Left kidney (tissue), 8 donors: ENCODE measurements around the gene SMAD3. TPM values are rescaled to one million over a fixed set of nuclear protein-coding genes. Genes with fewer than 3 reads are reported as not detected.
"Not testable (repeated sequence)": the region's sequence is repeated elsewhere in the genome, so short reads cannot be mapped to it uniquely, and the experiment has no call there.

ENCODE experiments used
- DNase-seq: peaks from one replicate; pipeline ENCODE4 v3.0.0-alpha.2; 2013
- long read RNA-seq, 8 donors: transcript quantifications; one replicate each; lab custom pipeline, GENCODE V29; 2026
- polyA plus RNA-seq: library from polyadenylated mRNA; unstranded; fragments of 120-200 nt; gene quantifications from one replicate; pipeline ENCODE4 v1.2.1, GENCODE V29; 2013; ENCODE audit not compliant: insufficient read length

SMAD3 gene
- polyA plus RNA-seq: 50.8 TPM
- long read RNA-seq, donor 1, full-length matches to known transcripts: 10 of 29 reads
- long read RNA-seq, donor 1, partial matches to known transcripts: 19 of 29 reads
- long read RNA-seq, donor 1, other reads (novel, unspliced or antisense): 0 of 29 reads
- long read RNA-seq, donor 2, full-length matches to known transcripts: 7 of 19 reads
- long read RNA-seq, donor 2, partial matches to known transcripts: 12 of 19 reads
- long read RNA-seq, donor 2, other reads (novel, unspliced or antisense): 0 of 19 reads
- long read RNA-seq, donor 3, full-length matches to known transcripts: 14 of 19 reads
- long read RNA-seq, donor 3, partial matches to known transcripts: 5 of 19 reads
- long read RNA-seq, donor 3, other reads (novel, unspliced or antisense): 0 of 19 reads
- long read RNA-seq, donor 4, partial matches to known transcripts: 8 of 8 reads
- long read RNA-seq, donor 4, other reads (novel, unspliced or antisense): 0 of 8 reads
- long read RNA-seq, donor 5, full-length matches to known transcripts: 1 of 18 reads
- long read RNA-seq, donor 5, partial matches to known transcripts: 17 of 18 reads
- long read RNA-seq, donor 5, other reads (novel, unspliced or antisense): 0 of 18 reads
- long read RNA-seq, donor 6, full-length matches to known transcripts: 4 of 9 reads
- long read RNA-seq, donor 6, partial matches to known transcripts: 5 of 9 reads
- long read RNA-seq, donor 6, other reads (novel, unspliced or antisense): 0 of 9 reads
- long read RNA-seq, donor 7, full-length matches to known transcripts: 9 of 41 reads
- long read RNA-seq, donor 7, partial matches to known transcripts: 32 of 41 reads
- long read RNA-seq, donor 7, other reads (novel, unspliced or antisense): 0 of 41 reads
- long read RNA-seq, donor 8, full-length matches to known transcripts: 3 of 3 reads
- long read RNA-seq, donor 8, partial matches to known transcripts: 0 of 3 reads
- long read RNA-seq, donor 8, other reads (novel, unspliced or antisense): 0 of 3 reads

DNA sequence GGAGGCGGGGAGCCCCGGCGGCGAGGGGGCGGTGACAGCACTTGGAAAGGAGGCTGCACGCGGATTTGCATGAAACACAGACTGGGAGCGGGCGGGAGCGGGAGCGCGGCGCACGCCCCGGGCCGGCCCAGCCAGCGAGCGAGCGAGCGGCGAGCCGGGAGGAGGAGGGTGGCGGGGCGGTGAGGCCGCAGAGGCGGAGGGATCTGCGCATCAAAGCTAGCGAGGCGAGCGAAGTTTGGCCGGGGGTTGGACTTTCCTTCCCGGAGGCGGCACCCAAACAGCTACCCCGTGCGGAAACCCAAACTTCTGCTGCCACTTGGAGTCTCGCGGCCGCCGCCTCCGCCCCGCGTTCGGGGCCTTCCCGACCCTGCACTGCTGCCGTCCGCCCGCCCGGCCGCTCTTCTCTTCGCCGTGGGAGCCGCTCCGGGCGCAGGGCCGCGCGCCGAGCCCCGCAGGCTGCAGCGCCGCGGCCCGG lies at the start of gene SMAD3:
SMAD3 (plus strand) TSS at position 72 of the 475 bp plus-strand sequence. CDS start 553 bp downstream, outside the sequence.
- DNase-seq: peak; percentile 89

DNA sequence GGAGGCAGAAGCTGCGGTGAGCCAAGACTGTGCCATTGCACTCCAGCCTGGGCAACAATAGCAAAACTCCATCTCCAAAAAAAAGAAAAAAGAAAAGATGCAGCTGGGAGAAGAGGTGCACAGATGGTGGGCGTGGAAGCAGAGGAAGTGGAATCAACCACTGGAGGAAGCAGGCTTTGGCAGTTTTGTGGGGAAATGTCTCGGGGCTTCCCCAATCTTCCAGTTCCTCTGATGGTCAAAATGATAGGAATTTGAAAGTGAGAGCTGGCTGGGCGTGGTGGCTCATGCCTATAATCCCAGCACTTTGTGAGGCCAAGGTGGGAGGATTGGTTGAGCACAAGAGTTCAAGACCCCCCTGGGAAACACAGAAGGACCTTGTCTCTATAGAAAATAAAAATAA lies 48.1 kb upstream of the SMAD3 start:
- no peak for DNase-seq

DNA sequence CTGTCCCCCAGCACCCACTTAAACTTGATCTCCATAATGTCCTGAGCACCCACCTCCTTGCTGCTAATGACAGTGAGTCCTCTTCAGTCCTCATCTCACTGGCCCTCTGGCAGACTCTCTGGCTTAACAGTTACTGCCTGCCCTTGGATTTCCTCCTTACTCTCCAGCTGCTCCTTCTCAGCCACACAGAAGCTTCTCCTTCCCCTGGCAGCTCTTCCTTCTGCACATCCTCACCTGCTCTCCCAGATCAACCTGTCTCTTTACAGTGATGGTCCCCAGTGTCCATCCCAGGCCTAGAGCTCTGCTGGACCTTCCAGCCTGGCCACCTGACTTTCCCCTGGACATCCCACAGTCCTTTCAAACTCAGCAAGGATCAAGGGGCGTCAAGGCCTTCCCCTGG lies 47.4 kb upstream of the SMAD3 start:
- DNase-seq: no peak

DNA sequence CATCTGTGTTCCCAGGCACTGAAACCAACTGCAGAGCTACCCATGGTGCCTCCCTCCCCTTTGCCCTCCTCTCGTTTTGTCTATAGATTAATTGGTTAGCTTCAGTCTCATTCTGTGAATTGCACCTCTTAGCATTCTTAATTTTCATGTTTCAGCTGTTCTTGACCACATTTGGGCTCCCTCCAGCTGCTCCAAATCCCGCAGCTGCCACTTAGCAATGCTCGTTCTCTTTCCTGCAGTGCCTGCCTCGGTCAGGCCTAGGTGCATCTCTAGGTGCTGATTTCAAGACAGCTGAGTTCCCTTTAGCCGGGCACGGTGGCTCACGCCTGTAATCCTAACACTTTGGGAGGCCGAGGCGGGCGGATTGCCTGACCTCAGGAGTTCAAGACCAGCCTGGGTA lies 47.0 kb upstream of the SMAD3 start:
- DNase-seq: no peak

DNA sequence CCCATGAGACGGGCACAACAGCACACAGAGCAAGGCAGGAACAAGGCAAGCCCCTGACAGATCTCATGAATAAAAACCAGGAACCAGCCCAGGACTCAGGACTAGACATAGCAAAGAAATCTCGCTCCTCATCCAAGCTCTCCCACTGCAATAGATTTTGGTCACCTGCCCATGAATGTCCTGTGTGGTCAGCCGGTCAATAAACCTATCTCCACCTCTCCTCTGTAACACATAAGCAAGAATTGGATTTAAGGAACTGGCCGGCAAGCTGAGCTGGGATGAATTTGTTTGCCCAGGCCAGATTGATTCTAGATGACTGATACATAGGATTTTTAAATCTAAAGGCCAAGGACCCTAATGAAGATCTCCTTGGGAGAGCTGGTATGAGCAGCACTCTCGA lies 46.3 kb upstream of the SMAD3 start:
- no peak for DNase-seq

DNA sequence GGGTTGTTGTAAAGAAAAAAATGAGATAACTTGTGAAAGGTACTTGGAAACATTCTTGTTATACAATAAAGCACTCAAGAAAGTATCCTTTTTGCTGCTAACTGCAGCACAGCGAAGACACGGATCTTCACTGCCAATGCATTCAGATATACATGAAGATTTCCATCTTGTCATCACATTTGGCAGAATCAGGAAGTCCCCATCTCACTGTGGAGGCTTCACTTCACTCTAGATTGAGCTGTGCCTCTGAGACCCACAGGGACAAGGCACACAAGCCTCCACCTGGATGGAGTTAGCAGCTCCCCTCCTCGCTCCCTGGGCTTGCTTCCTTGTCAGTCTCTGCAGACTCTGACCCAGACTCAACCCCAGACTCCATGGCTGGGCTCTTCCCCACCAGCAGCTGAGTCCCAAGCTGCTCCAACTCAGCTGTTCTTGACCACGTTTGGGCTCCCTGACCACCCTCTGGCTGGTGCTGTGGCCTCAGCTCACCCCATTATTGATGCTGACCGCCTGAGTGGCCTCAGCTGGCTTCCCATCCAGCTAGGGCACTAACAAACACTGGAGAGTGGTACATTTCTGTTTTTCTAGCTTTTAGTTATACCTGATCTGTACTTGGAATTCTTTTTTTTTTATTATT lies 45.4 kb upstream of the SMAD3 start:
- DNase-seq: no peak

DNA sequence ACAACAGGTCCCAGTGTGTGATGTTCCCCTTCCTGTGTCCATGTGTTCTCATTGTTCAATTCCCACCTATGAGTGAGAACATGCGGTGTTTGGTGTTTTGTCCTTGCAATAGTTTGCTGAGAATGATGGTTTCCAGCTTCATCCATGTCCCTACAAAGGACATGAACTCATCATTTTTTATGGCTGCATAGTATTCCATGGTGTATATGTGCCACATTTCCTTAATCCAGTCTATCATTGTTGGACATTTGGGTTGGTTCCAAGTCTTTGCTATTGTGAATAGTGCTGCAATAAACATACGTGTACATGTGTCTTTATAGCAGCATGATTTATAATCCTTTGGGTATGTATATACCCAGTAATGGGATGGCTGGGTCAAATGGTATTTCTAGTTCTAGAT lies 44.7 kb upstream of the SMAD3 start:
- not testable (repeated sequence) for DNase-seq

DNA sequence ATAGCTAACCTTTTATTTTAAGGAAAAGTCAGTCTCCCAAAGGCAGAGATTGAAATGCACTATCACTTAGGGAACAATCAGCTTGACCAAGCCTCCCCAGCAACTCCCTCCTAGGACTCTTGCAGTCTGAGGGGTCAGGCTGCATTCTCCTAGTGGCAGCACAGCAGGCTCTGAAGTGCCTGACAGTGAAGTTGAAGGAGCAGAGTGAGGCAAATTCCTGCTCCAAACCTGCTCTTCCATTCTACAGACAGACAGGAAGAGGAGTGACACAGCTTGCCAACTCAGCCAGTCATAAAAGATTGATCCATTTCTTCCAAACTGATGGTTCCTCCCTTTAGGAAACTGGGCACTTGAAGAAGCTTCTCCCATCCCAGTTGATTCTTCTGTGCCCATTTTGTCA lies 43.9 kb upstream of the SMAD3 start:
- no peak for DNase-seq

DNA sequence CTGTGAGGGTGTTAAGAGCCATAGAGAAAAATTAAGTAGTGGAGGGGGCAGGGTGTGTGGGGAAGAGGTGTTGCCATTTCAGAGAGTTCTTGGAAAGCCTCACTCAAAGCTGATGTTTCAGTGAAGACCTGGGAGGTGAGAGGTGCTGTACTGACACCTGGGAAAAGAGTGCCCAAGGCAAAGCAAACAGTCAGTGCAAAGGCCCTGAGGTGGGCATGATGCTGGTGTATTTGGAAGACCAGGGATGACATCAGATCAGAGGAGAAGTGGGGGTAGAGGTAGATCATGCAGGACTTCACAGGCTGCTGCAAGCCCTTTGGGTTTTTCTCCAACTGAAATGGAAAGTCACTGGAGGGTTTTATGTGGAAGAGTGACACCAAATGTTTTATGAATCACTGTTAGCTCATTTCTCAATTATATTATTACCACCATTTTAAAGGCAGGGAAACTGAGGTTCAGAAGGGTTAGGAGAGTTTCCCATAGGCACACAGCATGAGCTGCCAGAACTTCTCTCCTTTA lies 42.8 kb upstream of the SMAD3 start:
- no peak for DNase-seq

DNA sequence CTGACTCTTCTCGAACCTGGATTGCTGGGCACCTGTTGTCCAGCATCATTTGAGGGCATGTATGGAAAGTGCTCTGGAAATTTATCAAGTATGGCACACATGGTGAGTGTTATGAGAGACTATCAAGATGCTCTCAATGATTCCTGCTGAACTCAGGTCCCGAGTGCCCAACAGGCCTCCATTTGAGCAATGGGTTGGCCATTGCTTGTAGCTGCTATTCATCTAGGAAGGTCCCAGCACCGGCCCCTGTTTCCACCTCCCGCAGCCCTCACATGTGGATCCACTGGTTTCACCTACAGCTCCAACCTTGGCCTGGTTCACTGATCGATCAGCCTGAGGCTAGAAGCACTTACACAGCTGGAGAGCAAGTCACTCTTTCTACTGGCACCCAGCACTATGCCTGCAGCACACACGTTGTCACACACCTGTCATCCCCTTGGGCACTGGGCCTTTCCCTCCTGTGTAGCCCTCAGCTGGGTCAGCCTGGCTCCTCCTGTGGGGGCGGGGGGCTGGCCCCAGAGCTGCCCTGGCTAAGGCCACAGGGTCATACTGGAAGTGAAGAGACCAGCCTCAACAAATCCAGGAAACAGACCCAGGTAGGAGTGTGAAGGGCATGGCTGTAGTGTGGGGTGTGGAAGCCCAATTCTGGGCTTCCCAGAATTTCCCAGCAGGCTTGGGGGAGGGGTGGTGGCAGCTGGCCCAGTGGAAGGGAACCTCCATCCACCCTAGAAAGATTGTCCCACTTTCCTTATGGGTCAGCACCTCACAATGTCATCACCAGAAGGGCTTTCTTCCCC lies 41.7 kb upstream of the SMAD3 start:
- DNase-seq: no peak

DNA sequence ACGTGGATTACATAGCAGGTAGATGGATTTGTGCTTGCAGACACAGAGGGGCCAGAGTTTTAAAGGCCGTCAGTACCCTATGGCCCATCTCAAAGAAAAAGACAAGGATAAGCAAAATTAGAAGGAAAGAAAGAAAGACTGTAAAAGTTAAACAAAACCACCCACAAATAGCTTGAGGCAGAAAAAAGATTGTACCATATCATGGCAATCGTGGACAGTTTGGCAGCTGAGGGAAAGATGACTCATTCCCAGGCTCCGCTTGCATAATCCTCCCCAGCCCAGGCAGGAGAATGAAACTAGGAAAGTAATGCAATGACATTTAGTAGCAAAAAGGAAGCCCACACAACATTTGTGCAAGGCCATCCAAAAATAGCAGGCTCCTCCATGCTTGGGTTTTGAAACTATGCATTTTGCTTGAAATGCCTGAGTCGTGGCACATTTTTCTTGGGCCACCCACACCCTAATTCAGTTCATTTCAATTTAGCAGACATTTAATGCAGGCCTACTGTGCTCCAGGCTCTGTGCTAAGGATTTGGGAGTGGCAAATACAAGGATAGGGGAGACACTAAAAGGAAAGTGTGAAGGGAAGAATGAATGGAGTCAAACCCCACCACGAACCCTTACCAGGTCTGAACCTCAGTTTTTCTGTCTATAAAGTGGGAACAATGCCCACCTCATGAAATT lies 40.9 kb upstream of the SMAD3 start:
- no peak for DNase-seq

DNA sequence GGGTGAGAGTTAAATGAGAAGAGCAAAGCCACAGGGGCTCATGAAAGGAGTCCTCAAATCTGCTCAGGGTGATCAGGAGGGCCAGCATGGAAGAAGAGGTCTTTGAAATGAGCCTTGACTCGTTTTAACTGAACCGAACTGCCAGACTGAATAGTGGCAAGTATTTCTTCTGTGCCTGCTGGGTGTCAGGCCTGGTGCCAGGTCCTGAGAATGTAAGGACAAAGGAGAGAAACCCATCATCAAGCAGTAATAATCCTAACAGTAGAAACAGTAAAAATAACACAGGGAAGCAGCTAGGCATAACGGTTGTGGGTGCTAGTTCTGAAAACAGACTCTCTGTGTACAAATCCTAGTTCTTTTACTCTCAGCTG lies 40.4 kb upstream of the SMAD3 start:
- DNase-seq: no peak

DNA sequence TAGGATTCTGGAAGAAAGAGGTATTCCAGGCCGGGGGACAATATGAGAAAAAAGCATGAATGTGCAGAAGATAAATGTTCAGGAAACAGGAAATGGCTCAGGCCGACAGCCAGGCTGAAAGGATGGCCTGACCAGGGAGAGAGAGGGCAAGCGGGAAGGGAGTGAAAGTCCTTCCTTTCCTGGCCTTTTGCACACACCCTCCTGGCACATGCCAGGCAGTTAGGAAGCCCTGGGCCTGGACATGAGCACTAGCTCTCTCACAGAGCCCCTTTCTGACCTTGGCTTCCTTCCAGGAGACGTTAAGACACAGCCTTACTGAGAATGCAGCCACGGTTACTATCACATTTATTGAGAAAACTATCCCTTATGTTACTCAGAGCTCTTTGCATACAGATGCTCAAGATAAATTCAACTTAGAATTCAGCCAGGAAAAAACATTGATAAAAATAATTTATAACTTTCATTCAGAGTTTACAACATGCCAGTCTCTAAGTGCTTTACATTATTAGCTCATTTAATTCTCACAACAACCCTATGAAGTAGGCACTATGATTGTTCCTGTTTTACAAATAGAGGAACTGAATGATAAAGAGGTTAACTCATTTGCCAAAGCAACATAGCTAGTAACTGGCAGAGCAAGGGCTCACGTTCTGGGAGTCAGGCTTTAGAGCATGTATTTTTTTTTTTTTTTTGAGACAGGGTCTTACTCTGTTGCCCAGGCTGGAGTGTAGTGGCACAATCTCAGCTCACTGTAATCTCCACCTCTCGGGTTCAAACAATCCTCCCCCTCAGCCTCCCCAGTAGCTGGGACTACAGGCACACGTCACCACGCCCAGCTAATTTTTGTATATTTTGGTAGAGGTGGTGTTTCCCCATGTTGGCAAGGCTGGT lies 39.4 kb upstream of the SMAD3 start:
- DNase-seq: no peak

DNA sequence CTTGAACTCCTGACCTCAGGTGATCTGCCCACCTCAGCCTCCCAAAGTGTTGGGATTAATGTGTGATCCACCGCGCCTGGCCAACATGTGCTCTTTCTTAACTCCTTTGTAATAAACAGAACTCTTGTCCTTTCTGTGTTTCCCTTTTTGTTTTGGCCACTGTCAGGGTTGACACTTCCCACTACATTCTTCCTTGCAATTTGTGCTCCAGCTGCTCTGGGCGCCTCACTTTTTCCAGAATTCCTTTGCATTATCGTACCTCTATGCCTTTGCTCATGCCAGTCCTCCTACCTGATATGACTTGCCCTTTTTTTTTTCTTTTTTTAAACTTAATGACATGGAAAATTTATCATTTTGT lies 38.8 kb upstream of the SMAD3 start:
- no peak for DNase-seq

DNA sequence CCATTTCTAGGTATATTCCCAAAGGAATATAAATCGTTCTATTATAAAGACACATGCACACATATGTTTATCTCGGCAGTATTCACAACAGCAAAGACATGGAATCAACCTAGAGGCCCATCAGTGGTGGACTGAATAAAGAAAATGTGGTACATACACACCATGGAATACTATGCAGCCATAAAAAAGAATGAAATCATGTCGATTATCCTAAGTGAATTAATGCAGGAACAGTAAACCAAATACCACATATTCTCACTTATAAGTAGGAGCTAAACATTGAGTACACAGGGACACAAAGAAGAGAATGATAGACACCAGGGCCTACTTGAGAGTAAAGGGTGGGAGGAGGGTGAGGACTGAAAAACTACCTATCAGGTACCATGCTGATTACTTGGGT lies 37.0 kb upstream of the SMAD3 start:
- DNase-seq: not testable (repeated sequence)

DNA sequence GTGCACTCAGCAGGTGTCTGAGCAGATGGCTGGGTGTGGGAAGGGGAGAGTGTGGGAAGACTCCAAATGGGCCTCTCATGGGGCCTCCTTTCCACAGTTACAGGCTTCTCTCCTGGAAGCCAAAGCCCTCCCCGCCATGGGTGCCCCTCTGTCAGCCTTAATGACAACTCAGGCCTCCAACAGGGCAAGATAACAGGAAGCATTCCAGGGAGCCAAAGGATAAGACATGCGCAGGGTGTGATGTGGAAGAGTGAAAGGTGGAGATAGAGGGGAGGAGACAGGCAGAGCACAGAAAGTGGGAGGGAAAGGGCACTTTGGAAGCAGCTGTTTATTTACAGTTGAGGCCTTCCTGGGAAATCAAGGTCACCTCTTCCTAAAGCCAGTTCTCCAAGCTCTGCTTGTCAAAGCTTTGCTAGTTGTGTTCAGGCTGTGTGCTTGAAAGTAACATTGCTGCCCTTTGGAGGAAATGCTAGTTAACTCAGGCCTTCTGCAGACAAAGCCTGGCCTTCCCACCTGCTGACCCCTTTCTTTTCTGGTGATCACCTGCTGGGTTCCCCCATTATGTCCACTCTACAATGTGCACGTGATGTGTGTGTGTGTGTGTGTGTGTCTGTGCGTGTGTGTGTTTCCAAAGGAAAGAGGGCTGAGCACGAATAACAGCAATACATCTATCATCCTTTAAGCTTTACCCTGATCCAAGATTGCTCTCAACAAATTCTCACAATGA lies 35.2 kb upstream of the SMAD3 start:
- DNase-seq: no peak

DNA sequence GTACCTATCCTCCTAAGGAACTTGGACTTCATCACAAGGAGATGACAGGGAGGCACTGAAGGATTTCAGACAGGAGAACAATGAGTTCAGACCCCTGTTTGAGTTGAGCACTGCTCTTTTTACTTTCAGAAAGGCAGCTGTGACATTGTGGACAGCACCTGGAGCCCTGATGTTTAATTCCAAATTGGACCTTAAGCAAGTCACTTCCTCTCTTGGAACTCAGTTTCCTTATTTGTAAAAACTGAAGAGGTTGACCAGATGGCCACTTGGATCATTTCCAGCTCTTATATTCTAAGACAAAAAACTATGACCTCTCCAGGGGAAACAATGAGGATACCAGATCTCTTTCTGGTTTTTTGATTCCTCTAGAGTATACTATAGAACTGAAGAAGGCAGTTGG lies 34.1 kb upstream of the SMAD3 start:
- DNase-seq: no peak

DNA sequence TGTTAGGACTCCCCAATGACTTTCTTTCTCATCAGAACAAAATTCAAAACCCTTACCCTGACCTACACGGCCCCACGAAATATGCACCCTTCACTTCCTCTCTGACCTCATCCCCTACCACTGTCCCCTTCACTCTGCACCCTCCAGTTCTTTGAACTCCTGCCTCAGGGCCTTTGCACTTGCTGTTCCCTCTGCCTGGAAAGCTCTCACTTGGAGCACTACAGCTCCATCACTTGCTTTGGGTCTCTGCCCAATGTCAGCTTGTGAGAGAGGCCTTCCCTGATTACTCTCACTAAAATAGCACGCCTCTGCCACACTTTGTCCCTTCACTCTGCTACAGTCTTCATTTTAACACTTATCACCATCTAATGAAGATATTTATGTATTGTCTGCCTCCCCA lies 32.8 kb upstream of the SMAD3 start:
- no peak for DNase-seq

DNA sequence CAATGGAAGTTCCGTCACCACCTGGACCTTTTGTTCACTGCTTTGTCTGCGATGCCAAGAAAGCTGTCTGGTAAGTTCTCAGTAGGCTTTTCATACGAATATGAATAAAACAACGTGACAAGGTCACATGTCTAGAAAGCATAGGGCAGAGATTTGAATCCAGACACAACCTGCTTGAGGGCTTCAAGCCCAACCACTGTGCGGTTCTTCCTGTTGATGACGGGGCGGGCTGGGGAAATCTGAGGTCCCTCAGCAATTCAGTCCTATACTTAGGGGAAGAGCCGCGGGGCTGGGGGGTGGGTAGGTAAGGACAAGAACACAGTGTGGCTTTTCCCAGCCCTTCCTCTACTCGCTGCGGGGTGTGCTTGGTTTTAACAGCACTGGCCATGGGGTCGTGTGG lies 32.4 kb upstream of the SMAD3 start:
- no peak for DNase-seq
